ENCODE results near the gene EIF4H. TPM values are rescaled to one million over a fixed set of nuclear protein-coding genes. Genes with fewer than 3 reads are reported as not detected.

Gene EIF4H
- total RNA-seq, 4 donors from 2014 or later, result 194 to 261 (median 249) TPM

DNA sequence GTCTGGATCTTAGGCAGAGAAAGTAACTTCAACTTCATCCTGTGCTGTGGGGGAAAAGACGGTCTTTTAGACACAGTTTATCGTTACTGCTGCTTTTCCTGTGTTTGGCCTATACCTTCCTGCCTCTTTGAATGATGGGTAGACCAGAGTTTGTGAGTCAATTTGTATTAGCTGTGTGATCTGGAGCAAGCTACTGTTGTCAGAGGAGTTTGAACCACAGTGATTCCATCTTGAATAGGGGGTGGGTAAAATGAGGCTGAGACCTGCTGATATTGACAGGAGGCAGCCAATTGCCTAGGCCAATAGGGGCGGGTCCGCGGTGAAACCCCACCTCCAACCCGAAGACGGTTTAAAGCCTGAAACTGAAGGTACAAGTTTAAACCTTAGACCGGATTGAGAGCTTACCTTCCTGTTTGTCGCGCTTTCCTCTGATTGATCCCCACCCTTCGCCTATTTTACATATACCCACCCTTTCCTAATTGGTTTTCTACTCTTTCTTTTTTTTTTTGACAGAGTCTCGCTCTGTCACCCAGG lies 35.8 kb upstream of the EIF4H start:
- no peak overlapping the region for H3K27ac ChIP-seq
- H3K4me3 ChIP-seq, result no peak overlapping the region
- intact Hi-C loops (cut with DNase I), result no loop called here
- H3K9me3 ChIP-seq, result no peaks in the 10 kb centered on the region
- 87 to 91% methylated on average over 12 of the region's 12 CpGs for WGBS, 2 donors
- H3K27me3 ChIP-seq, result no peaks in the 10 kb centered on the region
- no peak for DNase-seq
- TF ChIP-seq POLR2A (IDR thresholded peaks at IDR 0.05), result no peak
- TF ChIP-seq, protein P1, sequence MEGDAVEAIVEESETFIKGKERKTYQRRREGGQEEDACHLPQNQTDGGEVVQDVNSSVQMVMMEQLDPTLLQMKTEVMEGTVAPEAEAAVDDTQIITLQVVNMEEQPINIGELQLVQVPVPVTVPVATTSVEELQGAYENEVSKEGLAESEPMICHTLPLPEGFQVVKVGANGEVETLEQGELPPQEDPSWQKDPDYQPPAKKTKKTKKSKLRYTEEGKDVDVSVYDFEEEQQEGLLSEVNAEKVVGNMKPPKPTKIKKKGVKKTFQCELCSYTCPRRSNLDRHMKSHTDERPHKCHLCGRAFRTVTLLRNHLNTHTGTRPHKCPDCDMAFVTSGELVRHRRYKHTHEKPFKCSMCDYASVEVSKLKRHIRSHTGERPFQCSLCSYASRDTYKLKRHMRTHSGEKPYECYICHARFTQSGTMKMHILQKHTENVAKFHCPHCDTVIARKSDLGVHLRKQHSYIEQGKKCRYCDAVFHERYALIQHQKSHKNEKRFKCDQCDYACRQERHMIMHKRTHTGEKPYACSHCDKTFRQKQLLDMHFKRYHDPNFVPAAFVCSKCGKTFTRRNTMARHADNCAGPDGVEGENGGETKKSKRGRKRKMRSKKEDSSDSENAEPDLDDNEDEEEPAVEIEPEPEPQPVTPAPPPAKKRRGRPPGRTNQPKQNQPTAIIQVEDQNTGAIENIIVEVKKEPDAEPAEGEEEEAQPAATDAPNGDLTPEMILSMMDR (IDR thresholded peaks at IDR 0.05), result no peak
- H3K36me3 ChIP-seq, result no peaks in the 10 kb centered on the region
- H3K4me1 ChIP-seq, result peaks cover 0 to 14% (median 0%) of the 10 kb centered on the region in 3 donors

DNA sequence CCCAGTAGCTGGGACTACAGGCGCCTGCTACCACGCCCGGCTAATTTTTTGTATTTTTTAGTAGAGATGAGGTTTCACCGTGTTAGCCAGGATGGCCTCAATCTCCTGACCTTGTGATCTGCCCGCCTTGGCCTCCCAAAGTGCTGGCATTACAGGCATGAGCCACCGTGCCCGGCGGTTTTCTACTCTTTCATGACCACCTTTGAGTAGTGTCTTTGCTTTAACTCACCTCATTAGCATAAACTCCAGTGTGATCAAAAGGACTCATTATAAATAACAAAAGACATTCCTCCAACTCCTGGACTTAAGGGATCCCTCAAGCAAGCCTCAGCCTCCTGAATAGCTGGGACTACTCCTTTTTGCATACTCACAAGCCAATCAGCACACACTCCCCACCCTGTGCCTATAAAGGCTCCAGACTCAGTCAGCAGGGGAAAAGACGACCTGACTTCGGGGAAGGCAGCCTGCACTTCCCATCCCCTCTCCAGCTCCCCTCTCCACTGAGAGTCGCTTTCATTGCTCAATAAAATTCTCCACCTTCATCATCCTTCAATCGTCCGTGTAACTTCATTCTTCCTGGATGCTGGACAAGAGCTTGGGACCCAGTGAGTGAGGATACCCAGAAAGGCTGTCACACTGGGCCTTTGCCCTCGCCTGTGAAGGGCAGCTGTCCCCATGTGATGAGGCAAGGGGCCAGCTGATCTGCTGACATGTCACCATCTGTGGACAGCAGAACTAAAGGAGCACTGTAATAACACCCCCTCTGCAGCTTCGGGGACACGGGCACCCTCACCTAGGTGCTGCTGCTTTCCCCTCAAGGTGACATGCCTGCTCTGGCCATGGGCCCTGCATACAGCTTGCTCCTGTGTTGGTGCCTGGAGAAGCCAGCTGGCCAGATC lies 35.0 kb upstream of the EIF4H start:
- no peaks in the 10 kb centered on the region for H3K36me3 ChIP-seq
- H3K9me3 ChIP-seq, result no peaks in the 10 kb centered on the region
- peaks cover 0 to 6% (median 0%) of the 10 kb centered on the region in 3 donors for H3K4me1 ChIP-seq
- H3K27ac ChIP-seq, result no peak overlapping the region
- no peak for TF ChIP-seq POLR2A (IDR thresholded peaks at IDR 0.05)
- TF ChIP-seq, protein P1 (IDR thresholded peaks at IDR 0.05), result no peak
- DNase-seq, result no peak
- H3K27me3 ChIP-seq, result no peaks in the 10 kb centered on the region
- H3K4me3 ChIP-seq, result no peak overlapping the region
- 87 to 96% methylated on average over 13 to 14 of the region's 16 CpGs for WGBS, 2 donors
- intact Hi-C loops (cut with DNase I), result no loop called here

DNA sequence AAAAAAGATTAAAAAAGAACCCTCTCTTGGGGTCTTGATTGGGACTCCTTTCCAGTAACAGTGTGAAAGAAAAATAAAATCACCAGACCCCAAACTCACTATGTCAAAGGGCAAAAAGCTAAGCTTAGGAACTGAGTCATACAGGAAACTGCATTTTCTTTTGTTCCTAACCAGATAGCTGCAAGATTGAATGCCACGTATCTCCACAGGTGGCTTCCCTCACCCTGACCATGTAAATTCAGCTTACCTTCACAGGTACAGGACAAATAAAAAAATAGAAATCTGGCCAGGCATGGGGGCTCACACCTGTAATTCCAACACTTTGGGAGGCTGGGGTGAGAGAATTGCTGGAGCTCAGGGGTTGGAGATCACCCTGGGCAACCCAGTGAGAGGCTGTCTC lies 32.5 kb upstream of the EIF4H start:
- no peak for TF ChIP-seq POLR2A (IDR thresholded peaks at IDR 0.05)
- TF ChIP-seq, protein P1 (IDR thresholded peaks at IDR 0.05), result no peak
- Histone ChIP-seq H3K36me3 (no peaks in the 10 kb centered on the region), H3K27me3 (no peaks in the 10 kb centered on the region), H3K27ac (no peak overlapping the region), H3K9me3 (no peaks in the 10 kb centered on the region), H3K4me3 (no peak overlapping the region), H3K4me1 (no peaks in the 10 kb centered on the region)
- DNase-seq, result no peak
- 15 to 47% methylated on average over 1 of the region's 1 CpG for WGBS, 2 donors
- intact Hi-C loops (cut with DNase I), result no loop called here

DNA sequence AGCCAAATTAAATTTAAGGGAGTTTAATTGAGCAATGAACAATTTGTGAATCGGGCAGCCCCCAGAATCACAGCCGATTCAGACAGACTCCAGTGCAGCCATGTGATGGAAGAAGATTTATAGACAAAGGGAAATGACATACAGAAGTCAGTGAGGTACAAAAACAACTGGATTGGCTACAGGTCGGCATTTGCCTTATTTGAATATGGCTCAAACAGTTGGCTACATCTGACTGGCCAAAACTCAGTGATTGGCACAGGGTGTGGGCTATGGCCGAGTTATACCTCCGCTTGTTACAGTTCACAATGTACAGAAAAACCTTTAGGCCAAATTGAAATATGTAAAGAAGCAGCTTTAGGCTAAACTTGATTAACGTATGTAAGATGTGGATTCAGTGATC lies 30.8 kb upstream of the EIF4H start:
- WGBS, 2 donors, result 59 to 60% methylated on average over 6 of the region's 6 CpGs
- intact Hi-C loops (cut with DNase I), result no loop called here
- no peaks in the 10 kb centered on the region for H3K4me1 ChIP-seq
- no peaks in the 10 kb centered on the region for H3K27me3 ChIP-seq
- no peak for TF ChIP-seq POLR2A (IDR thresholded peaks at IDR 0.05)
- TF ChIP-seq, protein P1 (IDR thresholded peaks at IDR 0.05), result no peak
- no peaks in the 10 kb centered on the region for H3K36me3 ChIP-seq
- no peak overlapping the region for H3K27ac ChIP-seq
- DNase-seq, result no peak
- H3K9me3 ChIP-seq, result no peaks in the 10 kb centered on the region
- no peak overlapping the region for H3K4me3 ChIP-seq

DNA sequence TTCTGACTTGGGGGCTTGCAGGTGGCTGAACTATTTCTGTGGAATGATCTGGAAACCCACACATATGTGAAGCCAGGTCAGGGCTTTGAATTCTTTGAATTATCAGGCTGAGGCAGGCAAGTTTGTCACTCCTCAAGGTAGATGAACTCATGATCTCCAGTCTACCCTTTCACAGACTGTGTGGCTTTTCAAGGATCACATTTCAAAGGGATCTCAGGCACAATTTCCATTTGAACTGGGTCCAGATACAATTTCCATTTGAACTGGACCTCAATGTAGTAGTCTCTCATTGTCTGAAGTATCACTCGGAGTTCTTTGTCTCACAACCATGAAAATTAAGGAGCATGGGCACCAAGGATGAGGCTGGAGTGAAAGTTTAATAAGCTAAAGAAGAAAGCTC lies 25.7 kb upstream of the EIF4H start:
- 83 to 89% methylated on average over 1 of the region's 1 CpG for WGBS, 2 donors
- no peaks in the 10 kb centered on the region for H3K4me1 ChIP-seq
- TF ChIP-seq POLR2A (IDR thresholded peaks at IDR 0.05), result no peak
- TF ChIP-seq, protein P1 (IDR thresholded peaks at IDR 0.05), result no peak
- H3K9me3 ChIP-seq, result no peaks in the 10 kb centered on the region
- no peaks in the 10 kb centered on the region for H3K36me3 ChIP-seq
- no peak for DNase-seq
- H3K27me3 ChIP-seq, result no peaks in the 10 kb centered on the region
- intact Hi-C loops (cut with DNase I), result no loop called here
- no peak overlapping the region for H3K27ac ChIP-seq
- no peak overlapping the region for H3K4me3 ChIP-seq
